EL (cell line): Measurements from ENCODE around the gene TXNDC2.

Source experiments
- DNase-seq: peaks from one replicate; pipeline ENCODE4 v3.0.0-alpha.2; 2016

Gene TXNDC2

GRCh38 chr18:9914584-9915290 is 29.0 kb downstream of the TXNDC2 start:
- DNase-seq: peak; percentile 84

DNA sequence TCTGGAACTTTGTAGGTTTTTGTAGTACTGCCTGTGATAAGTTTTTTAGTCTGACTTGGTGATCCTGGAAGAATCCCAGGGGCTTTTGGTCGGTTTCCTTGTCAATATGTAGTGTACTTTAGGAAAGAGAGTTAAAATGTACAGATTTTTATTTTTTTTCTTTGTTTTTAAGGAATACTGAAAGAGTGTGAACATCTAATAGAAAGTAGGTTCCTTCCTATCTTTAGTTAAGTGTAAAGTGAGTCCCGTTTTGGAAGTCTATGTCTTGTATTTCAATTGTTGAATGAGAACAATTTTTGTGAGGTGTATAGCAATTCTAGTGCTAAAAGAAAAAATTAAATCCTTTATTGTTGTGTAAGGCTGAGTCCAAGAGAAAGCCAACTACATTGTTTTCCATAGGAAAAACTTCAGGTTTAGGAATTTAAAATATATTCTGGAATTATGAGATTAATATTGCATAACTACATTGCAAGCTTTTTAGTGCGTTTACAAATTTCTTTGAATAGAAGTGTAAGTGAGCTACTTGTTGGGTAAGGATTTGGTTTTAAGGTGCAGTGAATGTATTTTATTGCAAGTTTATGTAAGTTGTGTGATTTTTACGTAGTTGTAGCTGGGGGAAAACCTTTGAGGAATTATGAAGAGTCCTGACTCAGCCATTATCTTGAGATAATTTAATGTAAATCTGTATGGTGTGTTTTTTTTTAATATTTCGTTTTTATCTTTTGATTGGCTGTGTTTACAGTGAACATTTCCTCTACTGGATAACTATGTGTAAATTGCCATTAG is 29.7 kb downstream of the TXNDC2 start:
- DNase-seq: no peak

DNA sequence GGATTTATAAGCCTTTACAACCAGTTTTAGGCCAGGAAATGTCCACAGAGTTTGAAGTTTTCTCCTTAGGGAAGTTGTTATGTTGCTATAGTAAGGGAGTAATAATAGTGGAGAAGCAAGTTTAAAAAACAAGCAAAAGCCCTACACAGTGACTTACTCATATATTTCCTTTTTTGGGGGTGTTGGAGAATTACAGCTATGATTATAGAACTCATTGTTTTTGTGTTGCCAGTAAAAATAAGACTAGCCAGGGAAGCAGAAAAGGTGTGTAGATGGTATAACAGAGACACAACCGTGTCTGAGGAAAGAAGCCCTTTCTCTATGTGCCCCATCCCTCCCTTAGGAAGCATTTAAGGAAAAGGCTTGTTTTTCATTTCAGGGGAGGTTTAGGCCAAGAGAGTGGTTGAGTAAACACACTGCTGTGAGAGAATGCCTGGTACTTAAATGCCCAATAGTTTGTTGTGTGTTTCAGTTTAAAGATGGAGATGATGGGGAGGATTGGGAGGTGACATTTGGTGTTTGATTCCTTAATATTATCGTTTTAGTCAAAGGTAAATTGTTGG is 30.4 kb downstream of the TXNDC2 start:
- peak; percentile 19 for DNase-seq

DNA sequence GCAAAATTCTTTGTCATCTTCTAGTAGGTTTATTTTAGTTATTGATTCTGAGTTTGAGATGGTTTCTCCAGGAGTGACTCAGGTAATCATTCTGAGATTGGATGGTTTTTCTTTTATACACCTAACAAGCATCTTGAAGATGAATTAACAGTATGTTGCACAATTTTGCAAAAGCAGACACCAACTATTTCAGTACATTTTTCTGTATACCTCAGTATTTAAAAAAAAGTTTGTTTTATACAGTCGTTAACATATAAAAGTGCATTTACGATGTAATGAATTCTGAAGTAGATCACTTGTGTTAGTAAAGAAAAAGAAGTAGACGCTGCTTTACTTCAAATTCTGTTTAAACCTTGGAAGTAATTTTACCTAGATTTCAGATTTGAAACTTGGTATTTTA is 31.0 kb downstream of the TXNDC2 start:
- no peak for DNase-seq

- DNase-seq: peak; percentile 40
These were observed 32.4 kb downstream of the TXNDC2 start for GRCh38 chr18:9918016-9918680.

GRCh38 chr18:9919564-9920232 is 33.9 kb downstream of the TXNDC2 start:
- DNase-seq: no peak

DNA sequence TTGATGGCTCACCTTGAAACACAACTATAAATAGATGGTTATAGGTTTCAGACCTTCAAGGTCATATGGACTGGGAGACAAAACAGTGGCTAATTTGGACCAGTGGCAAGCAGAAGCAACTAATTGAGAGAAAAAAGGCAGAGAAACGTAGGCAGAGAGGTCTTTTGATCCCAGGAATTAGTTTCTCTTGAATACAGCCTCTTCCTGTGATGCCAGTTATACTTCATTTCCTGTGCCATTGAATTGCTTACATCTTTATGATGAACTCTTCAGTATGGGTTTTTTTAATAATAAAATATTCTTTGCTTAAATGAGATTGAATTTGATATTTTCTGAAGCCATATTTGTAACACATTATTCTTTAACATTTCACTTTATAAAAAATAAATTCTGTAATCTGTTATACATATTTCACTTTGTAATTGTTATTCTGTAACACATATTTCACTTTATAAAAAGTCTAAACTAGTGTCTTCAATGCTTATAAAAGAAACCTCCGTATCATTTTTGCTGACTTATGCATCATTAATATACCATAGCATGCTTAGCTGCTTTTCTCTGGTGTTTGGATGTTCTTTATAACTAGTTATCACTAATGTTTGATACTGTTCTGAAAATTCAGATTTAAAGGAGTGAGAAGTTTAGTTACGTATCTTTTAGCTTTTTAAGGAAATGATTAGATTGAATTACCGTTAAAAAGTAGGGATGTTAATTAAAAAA is 37.0 kb downstream of the TXNDC2 start:
- DNase-seq: no peak

GRCh38 chr18:9924371-9924943 is 38.7 kb downstream of the TXNDC2 start:
- DNase-seq: no peak

DNA sequence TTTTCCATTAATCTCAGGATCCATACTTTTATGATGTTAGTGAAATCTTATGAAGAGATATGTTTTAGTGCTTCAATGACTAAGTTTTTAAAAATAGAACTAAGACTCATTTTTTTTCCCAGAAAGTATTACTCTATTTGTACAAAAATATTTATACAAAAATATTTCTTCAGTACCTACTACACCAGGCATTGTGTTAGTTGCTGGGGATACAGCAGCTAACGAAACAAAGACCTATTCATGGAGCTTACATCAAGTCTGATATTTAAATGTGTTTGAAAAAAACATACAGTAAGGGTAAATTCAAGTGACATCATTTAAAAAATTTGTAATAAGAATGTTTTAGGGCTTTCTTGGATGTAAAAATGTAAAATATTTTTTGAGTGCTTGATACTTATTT is 39.6 kb downstream of the TXNDC2 start:
- no peak for DNase-seq

DNA sequence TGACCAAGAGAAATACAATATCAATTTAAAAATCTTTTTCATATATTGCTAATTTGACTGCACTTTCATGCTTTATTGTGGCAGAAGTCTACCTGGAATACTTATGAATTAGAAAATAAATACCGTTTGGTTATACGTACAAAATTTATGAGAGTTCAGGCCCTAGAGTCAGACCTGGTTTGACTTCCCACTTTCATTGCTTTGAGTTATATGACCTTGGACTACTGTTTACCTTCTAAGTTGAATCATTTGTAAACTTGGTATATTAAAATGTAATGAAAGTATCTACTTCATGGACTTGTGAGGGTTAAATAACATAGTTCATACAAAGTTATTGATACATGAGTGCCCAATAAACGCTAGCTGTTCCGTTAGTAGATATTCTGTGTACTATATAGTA is 40.0 kb downstream of the TXNDC2 start:
- DNase-seq: no peak

DNA sequence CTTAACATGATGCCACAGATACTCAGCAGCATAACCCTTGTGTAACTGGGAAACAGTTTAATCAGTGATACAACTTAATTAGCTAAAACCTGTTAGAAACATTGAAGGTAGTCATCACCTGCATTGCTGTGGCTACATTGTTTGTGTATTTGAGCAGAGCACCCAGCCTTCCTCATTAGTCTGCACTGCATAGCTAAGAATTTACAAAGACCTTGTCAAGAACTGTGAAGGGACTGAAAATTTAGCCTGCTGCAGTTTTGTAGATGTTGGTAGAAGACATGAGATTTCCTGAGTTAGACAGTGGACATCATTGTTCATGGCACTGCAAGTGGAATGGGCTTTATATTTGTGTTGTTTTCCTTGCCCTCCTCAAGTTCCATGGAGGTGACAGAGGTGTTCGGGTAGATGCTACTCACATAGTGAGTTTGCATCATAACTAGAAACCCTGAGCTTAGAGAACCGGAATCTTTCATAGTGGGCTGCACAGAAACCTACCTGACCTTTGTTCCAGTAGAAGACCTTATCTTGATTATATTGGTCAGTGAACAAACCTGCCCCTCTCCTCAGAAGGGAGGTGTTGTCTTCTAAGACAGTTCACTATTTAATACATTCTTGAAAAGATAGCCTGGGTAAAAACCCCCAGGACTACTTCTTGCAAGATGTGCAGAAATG is 40.6 kb downstream of the TXNDC2 start:
- DNase-seq: no peak

GRCh38 chr18:9926977-9927376 is 41.2 kb downstream of the TXNDC2 start:
- no peak for DNase-seq

- no peak for DNase-seq
These were observed 41.8 kb downstream of the TXNDC2 start for GRCh38 chr18:9927392-9928063.

- no peak for DNase-seq
These were observed 43.0 kb downstream of the TXNDC2 start for GRCh38 chr18:9928646-9929259.

DNA sequence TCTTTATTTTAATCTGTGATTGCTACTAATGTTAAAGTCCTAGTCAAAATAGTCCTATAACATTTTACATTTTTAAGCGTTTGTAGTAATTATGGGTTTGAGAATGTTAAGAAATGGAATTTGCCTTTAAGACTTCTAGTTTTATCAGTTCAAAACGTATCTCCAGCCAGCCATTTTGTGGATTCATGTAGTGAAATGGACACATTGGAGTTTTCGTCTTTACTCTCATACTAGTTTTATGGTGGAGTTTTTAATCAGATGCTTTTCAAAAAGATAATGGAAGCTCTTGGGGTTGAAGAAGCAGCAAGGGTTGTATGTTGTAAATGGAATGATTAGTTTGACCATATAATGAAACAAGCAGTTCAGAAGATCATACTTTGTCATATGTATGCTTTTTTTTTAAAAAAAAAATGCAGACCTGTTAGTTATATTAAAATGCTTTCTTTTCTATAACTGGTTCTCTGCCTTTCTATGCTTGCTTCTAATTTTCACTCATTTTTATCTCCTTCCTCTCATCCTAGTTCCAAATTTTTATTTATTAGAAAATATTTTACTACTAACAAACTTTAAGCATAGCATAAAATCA is 44.6 kb downstream of the TXNDC2 start:
- DNase-seq: no peak

GRCh38 chr18:9931146-9931545 is 45.4 kb downstream of the TXNDC2 start:
- no peak for DNase-seq

- DNase-seq: no peak
These were observed 45.9 kb downstream of the TXNDC2 start for GRCh38 chr18:9931678-9932077.

DNA sequence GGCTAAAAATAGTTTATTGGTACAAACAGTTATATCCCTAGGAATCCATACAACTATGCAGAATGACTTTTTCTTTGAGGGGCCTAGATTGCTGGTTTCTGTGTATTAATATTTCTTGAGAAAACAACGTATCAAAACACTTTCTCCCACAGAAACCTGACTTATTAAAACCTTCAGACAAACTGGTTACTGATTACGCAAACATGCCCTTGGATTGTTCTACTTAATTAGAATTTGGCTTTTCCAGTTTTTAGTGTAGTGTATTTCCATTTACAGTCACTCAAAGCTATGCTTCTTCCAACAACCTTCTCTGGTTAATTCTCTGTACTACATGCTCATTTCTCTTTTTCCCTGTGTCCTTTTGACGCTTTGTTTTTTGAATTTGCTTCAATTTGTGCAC is 48.1 kb downstream of the TXNDC2 start:
- no peak for DNase-seq

GRCh38 chr18:9934274-9934673 is 48.5 kb downstream of the TXNDC2 start:
- DNase-seq: no peak
